ENCODE data around the gene HASPIN. TPM values are rescaled to one million over a fixed set of nuclear protein-coding genes. Genes with fewer than 3 reads are reported as not detected.

Gene HASPIN
- polyA plus RNA-seq, 1 donor (not counting 4 experiments of a cell fraction or from before 2014, with no cell fraction given): 3.5 TPM

GRCh38 chr17:3744014-3744413 is 20.3 kb downstream of the HASPIN start:
- Histone ChIP-seq H3K9ac (ENCODE audit: control insufficient read depth, extremely low read depth, insufficient read depth, low read length) (no peak overlapping the region), H3K4me2 (ENCODE audit: control insufficient read depth, extremely low read depth, insufficient read depth, low read depth, low read length) (no peak overlapping the region), H3K27me3 (ENCODE audit: control insufficient read depth, extremely low read depth, insufficient read depth, low read length) (no peaks in the 10 kb centered on the region)

GRCh38 chr17:3745071-3745470 is 21.4 kb downstream of the HASPIN start:
- Histone ChIP-seq H3K4me1 (ENCODE audit: control insufficient read depth, extremely low read depth, insufficient read depth, low read length) (no peaks in the 10 kb centered on the region), H2AFZ (ENCODE audit: control insufficient read depth, low read length) (no peak overlapping the region), H3K36me3 (ENCODE audit: control insufficient read depth in 2 of 2, extremely low read depth in 1 of 2, insufficient read depth in 2 of 2, low read length in 2 of 2) (no peaks in the 10 kb centered on the region), H3K9me3 (ENCODE audit: control insufficient read depth, low read depth, low read length) (no peaks in the 10 kb centered on the region), H3K27me3 (ENCODE audit: control insufficient read depth, extremely low read depth, insufficient read depth, low read length) (no peaks in the 10 kb centered on the region), H3K27ac (ENCODE audit: control insufficient read depth, insufficient read depth, low read length) (no peak overlapping the region), H3K9ac (ENCODE audit: control insufficient read depth, extremely low read depth, insufficient read depth, low read length) (no peak overlapping the region), H3K4me2 (ENCODE audit: control insufficient read depth, extremely low read depth, insufficient read depth, low read depth, low read length) (no peak overlapping the region), H3K4me3 (ENCODE audit: control insufficient read depth in 2 of 3, extremely low read depth in 1 of 3, insufficient read depth in 2 of 3, low read depth in 1 of 3, low read length in 3 of 3) (no peak overlapping the region), H4K20me1 (ENCODE audit: control insufficient read depth, extremely low read depth, insufficient read depth, low read length) (no peaks in the 10 kb centered on the region), H3K79me2 (ENCODE audit: control insufficient read depth, insufficient read depth, low read length) (no peaks in the 10 kb centered on the region), H3K9me1 (ENCODE audit: control insufficient read depth, extremely low read depth, insufficient read depth, low read length) (no peaks in the 10 kb centered on the region)
- FAIRE-seq (no peak), DNase-seq (ENCODE audit: low read depth, low spot score) (no peak)
- dilution Hi-C loops (cut with MboI; ENCODE audit: extremely low pct_ligation_motif_present, low sequenced_read_pairs): no loop called here
- TF ChIP-seq EZH2 (IDR thresholded peaks at IDR 0.05; ENCODE audit: low read length): no peak
- no peak for TF ChIP-seq CTCF (optimal IDR thresholded peaks at IDR 0.05 in 1 of 3, IDR thresholded peaks at IDR 0.05 in 1 of 3, conservative IDR thresholded peaks at IDR 0.05 in 1 of 3; ENCODE audit: extremely low read depth in 1 of 3, insufficient read depth in 2 of 3, low read length in 3 of 3)

More at GRCh38 chr17:3744014-3744413, 20.3 kb downstream of the HASPIN start:
- H3K9me3 ChIP-seq (ENCODE audit: control insufficient read depth, low read depth, low read length): no peaks in the 10 kb centered on the region
- FAIRE-seq (no peak), DNase-seq (ENCODE audit: low read depth, low spot score) (no peak)
- no peaks in the 10 kb centered on the region for H3K9me1 ChIP-seq (ENCODE audit: control insufficient read depth, extremely low read depth, insufficient read depth, low read length)
- H3K36me3 ChIP-seq (ENCODE audit: control insufficient read depth in 2 of 2, extremely low read depth in 1 of 2, insufficient read depth in 2 of 2, low read length in 2 of 2): no peaks in the 10 kb centered on the region
- no peak overlapping the region for H3K27ac ChIP-seq (ENCODE audit: control insufficient read depth, insufficient read depth, low read length)
- H4K20me1 ChIP-seq (ENCODE audit: control insufficient read depth, extremely low read depth, insufficient read depth, low read length): no peaks in the 10 kb centered on the region
- peaks cover under 1% of the 10 kb centered on the region for H3K4me1 ChIP-seq (ENCODE audit: control insufficient read depth, extremely low read depth, insufficient read depth, low read length)
- dilution Hi-C loops (cut with MboI; ENCODE audit: extremely low pct_ligation_motif_present, low sequenced_read_pairs): no loop called here
- TF ChIP-seq EZH2 (IDR thresholded peaks at IDR 0.05; ENCODE audit: low read length) (no peak), CTCF (optimal IDR thresholded peaks at IDR 0.05 in 1 of 3, IDR thresholded peaks at IDR 0.05 in 1 of 3, conservative IDR thresholded peaks at IDR 0.05 in 1 of 3; ENCODE audit: extremely low read depth in 1 of 3, insufficient read depth in 2 of 3, low read length in 3 of 3) (no peak)
- no peak overlapping the region for H2AFZ ChIP-seq (ENCODE audit: control insufficient read depth, low read length)
- no peaks in the 10 kb centered on the region for H3K79me2 ChIP-seq (ENCODE audit: control insufficient read depth, insufficient read depth, low read length)
- no peak overlapping the region for H3K4me3 ChIP-seq (ENCODE audit: control insufficient read depth in 2 of 3, extremely low read depth in 1 of 3, insufficient read depth in 2 of 3, low read depth in 1 of 3, low read length in 3 of 3)
